Iris pigment epithelial cell (primary cell): ENCODE results near the gene CHAF1A.

Experiments
- DNase-seq: peaks from one replicate; pipeline ENCODE4 v3.0.0-alpha.2; 2011; ENCODE audit warnings: low read depth

The CHAF1A gene, protein sequence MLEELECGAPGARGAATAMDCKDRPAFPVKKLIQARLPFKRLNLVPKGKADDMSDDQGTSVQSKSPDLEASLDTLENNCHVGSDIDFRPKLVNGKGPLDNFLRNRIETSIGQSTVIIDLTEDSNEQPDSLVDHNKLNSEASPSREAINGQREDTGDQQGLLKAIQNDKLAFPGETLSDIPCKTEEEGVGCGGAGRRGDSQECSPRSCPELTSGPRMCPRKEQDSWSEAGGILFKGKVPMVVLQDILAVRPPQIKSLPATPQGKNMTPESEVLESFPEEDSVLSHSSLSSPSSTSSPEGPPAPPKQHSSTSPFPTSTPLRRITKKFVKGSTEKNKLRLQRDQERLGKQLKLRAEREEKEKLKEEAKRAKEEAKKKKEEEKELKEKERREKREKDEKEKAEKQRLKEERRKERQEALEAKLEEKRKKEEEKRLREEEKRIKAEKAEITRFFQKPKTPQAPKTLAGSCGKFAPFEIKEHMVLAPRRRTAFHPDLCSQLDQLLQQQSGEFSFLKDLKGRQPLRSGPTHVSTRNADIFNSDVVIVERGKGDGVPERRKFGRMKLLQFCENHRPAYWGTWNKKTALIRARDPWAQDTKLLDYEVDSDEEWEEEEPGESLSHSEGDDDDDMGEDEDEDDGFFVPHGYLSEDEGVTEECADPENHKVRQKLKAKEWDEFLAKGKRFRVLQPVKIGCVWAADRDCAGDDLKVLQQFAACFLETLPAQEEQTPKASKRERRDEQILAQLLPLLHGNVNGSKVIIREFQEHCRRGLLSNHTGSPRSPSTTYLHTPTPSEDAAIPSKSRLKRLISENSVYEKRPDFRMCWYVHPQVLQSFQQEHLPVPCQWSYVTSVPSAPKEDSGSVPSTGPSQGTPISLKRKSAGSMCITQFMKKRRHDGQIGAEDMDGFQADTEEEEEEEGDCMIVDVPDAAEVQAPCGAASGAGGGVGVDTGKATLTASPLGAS

DNA sequence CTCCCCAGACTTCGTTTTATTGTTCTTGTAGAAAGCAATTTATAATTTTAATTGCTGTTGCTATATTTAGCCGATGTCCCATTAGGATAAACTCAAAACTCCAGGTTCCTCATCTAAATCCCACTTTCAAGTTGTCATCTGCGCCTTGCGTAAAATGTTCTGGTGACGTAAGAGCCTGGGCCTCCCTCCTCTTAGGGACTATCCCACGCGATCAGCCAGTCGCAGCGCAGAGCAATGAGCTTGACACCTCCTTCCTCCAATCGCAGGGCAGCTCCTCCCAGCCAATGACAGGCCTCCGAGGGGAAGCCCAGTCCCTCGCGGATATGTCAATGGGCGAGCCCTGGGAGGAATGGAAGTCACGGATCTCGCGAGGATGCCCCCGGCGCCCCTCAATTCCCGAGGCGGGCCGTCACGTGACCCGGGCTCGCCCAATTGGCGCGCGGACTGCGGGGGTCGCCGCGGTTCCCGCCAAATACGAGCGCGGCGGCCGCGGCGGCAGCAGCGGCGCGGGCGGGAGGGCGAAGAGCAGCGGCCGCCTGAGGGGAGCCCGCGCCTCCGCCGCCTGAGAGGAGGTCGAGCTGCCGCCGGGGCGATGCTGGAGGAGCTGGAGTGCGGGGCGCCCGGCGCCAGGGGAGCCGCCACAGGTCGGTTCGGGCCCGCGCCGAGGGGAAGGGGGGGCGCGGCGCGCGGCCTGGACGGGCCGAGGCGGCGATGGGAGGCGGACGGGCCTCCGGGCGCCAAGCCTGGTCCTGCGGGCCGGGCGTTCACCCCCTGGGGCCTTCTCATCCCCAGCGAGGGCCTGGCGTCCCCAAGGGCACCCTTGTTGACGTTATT, at the start of gene CHAF1A:
Gene CHAF1A (plus strand): TSS at position 470 of the 834 bp plus-strand sequence. CDS start 123 bp downstream, at position 593.
- peak; percentile 100 for DNase-seq

DNA sequence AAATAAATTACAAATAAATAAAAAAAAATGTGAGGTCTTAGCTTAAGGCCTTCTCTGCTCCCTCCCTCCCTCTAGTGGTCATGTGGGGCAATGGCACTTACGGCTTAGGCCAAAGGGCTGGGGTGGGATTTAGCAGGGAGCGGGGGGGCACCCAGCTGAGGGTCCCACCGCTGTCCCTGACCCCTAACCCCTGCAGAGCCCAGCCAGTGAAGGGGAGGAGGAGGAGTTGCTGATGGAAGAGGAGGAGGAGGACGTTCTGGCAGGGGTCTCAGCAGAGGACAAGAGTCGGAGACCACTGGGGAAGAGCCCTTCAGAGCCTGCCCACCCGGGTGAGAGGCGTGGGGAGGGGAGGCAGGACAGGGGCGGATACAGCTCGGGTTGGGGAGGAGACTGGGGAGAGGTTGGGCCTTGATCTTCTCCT, 49.7 kb upstream of the CHAF1A start:
- peak; percentile 53 for DNase-seq

- no peak for DNase-seq
These were observed 48.2 kb upstream of the CHAF1A start for GRCh38 chr19:4354282-4354681.

GRCh38 chr19:4354897-4355296, 47.5 kb upstream of the CHAF1A start:
- no peak for DNase-seq

GRCh38 chr19:4357095-4357797, 45.2 kb upstream of the CHAF1A start:
- DNase-seq, result no peak

DNA sequence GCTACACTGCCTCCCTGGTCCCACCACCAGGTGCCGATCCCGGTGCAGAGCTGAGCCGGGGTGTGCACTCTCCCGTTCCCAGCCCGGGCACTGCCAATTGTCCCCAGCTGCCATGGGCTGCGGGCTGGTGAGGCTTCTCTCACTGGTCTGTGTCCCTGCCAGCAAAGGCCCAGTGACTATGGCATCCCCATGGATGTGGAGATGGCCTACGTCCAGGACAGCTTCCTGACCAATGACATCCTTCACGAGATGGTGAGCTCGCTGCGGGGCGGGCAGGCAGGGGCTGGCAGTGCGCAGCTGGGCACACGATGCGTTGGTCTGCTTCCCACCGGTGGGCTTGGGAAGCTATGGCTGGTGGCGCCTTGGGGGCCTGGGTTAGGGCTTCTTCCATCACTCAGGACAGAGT, 44.5 kb upstream of the CHAF1A start:
- no peak for DNase-seq

GRCh38 chr19:4358709-4359626, 43.5 kb upstream of the CHAF1A start:
- no peak for DNase-seq

GRCh38 chr19:4359627-4360000, 42.8 kb upstream of the CHAF1A start:
- no peak for DNase-seq

DNA sequence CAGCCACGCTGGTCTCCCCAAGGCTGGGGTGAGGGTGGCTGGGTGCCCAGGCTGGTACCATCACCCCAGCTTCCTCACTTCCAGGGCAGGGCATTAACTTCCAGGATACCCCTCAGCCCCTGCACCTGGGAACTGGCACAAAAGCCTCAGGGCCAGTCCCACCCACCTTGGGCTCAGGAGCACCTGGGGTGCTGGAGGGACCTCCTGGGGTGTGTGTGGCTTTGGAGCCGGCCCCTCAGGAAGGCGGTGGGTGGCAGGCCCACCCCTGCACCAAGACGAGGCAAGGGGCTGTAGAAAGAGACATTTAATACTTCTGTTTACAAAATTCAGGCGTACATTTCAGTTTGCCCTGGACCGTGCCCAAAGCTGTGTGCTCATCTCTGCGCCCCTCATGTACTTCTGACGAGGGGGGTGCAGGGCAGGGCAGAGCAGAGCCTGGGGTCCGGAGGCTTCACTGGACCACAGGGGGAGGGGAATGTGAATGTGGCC, 42.3 kb upstream of the CHAF1A start:
- DNase-seq, result no peak

DNA sequence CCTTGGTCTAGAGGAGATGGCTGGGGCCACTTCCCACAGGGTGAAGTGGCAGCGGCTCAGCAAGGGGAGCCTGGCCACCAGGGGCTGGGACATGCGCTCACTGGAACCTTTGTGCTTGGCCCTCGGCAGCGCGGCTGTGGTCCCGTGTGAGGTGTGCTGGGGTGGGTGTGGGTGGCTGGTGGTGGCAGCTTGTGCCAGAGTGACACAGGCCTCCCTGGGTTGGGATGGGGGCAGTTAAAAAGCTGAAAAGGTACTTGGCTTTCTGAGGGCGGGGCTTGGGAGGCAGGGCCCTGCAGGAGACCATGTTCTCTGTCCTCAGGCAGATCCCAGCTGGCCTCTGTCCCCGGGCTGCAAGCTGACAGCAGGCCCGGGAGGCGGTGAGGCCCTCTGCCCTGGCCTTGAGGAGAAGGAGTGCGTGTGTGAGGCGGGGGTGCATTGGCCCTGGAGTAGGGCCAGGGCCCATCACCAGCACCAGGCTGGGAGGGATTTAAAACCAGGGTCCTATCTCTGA, 41.7 kb upstream of the CHAF1A start:
- no peak for DNase-seq

DNA sequence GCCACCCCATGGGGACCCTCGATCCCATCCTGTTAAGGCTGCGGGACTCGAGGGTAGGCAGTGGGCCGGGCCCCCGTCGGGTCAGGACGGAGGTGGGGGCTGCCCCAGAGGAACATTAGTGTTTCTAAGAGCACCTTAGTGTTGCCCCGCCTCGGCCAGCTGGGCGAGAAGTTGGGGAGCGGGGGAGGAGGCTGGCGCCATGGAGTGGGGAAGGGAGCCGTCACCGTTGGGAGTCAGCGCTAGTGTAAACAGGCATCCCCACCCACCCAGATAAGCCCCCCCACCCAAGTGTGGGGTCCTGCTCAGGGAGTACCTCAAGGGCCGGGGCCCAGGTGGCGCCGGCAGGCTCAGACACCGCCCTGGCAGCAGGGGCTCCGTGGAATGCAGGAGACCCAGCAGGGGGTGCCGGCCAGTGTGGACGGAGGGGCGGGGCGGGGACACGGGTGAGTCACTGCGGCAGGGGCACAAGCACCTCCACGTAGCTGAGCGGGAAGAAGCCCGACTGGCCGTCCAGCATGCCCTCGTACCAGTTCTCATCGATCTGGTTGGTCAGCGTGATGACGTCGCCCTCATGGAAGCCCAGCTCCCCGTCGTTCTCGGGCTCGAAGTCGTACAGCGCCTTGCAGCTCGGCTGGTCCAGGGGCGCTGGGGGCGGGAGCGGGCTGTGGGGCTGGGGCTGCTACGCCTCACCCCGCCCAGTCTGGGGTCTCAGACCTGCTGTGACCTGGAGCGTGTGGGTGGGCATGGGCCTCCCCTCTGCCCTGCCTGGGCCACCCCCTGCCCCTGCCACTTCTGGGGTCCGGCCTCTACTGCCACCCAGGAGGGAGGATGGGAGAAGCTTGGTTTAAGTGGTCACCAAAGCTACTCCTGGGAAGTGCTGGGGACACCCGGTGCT, 41.0 kb upstream of the CHAF1A start:
- DNase-seq, result no peak

- no peak for DNase-seq
These were observed 40.2 kb upstream of the CHAF1A start for GRCh38 chr19:4362101-4362828.

DNA sequence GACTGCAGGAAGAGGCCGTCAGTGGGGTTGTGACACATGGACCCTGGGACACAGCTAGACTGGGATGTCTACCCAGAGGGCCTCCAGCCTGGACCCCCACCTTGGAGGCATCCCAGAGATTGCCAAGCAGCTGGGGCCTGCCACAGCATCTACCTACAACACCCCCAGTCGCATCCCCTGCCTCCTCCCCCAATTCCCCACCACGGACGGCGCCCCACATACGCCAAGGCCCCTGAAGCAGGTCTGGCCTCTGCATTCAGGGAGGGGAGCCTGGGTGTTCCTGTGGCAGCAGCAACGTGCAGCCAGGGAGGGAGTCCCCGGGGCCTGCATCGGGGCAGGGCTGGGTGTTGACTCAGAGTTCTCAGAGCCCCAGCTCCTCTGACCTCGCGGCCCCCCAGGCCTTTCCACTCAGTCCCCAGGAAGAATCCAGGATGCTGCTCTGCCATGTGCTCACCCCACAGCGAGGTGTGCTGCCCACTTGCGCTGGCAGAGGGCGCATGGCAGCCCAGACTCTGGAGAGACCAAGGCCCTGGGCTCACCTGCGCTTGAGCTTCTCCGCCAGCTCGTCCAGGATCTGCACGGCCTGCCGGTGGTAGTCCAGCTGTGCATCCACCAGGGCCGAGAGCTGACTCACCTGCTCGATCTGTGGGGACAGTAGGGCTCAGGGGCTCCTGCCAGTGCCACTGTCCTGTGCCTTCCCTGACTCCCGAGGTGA, 39.5 kb upstream of the CHAF1A start:
- DNase-seq, result no peak

GRCh38 chr19:4363571-4364304, 38.7 kb upstream of the CHAF1A start:
- DNase-seq, result no peak

- DNase-seq, result no peak
These were observed 37.1 kb upstream of the CHAF1A start for GRCh38 chr19:4365341-4365740.

DNA sequence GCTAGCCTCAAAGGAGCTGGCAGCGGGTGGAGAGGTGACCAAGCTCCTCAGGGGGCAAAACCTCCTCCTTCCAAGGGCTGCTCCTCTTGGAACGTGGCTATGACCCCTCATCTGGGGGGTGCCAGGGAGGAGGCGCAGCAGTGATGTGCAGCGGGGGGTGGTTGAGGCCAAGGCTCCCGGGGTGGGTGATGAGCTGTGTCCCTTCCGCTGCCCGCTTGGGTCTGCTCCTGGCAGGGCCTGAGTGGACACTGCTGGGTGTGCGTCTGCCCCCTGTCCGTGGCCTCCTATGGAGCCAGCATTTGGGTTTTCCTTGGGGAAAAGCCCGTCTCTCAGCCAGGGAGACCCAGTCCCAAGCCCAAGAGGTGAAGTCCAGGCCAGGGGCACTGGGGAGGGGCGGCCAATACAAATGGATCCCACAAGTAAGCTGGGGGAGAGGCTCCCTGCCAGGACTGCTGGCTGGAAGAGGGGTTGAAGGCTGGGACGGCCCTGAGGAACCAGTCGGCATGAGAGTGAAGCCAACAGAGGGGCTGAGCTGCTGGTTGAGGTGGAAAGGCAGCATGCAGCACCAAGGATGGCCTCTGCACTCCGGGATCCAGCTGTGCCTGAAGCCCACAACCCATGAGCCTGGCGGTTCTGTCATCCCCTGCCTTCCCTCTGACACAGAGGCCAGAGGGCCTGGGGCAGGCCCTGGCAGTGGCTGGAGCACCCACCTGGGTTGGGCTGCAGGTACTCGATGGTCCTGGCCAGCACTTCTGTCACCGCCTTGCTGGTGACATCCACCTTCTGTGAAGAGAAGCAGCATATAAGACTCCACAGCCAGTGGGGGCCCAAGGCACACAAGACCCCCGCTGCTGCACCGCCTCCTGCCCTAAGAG, 36.4 kb upstream of the CHAF1A start:
- DNase-seq, result no peak
